DMS153 (cell line): ENCODE measurements around the gene IPCEF1.
"Not testable (repeated sequence)": the region's sequence is repeated elsewhere in the genome, so short reads cannot be mapped to it uniquely, and the experiment has no call there.

Experiments
- DNase-seq: peaks from one replicate; lab custom pipeline; 2025; lab: John Stamatoyannopoulos, UW

Gene IPCEF1

GRCh38 chr6:154331750-154332149 is 24.9 kb downstream of the IPCEF1 start:
- no peak for DNase-seq

DNA sequence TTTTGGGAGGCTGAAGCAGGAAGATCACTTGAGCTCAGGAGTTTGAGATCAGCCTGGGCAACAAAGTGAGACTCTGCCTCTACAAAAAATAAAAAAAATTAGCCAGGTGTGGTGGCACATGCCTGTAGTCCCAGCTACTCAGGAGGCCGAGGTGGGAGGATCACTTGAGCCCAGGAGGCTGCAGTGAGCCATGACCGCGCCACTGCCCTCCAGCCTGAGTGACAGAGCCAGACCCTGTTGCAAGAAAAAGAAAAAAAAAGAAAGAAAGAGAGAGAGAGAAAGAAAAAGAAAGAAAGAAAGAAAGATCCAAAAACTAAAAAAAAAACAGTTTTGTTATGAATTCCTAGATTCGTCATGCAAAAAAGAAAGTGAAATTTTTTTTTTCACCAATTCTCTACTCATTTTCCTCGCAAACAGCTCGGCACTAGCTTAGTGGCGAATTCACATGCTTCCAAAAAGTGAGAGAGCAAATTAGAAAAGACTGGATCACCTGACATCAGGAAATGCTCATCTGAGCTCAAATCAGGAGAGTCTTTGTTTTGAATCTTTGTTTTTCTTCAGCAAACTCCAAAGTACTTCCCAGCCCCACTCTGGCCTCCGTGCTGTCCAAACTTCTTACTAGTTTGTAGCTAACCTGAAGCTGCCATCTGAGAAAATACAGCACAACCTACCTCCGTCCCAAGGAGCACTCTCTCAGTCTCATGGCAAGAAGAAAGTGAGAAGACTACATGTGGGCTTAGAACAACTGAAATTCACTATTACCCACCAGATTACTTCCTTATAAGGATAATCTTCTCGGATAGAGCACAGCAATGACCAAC is 27.0 kb downstream of the IPCEF1 start:
- DNase-seq = no peak

GRCh38 chr6:154327313-154327712 is 29.3 kb downstream of the IPCEF1 start:
- DNase-seq = not testable (repeated sequence)

DNA sequence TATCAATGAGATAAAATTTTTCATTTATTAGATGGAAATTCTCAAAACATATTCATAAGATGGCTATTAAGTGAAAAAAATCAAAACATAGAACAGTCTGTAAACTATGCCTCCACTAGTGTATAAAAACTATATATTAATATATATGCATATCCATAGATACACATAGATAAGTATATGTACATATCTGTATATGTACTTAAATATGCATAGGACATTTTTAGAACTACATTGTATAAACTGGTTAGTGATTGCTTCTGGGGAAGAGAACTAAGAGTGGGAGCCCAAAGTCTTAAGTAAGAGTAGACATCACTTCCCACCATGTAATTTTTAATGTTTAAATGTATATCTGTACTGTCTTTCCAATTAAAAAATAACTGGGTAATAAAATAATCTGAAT is 31.5 kb downstream of the IPCEF1 start:
- no peak for DNase-seq

- DNase-seq = no peak
Observed at GRCh38 chr6:154320181-154320580, 36.4 kb downstream of the IPCEF1 start.

DNA sequence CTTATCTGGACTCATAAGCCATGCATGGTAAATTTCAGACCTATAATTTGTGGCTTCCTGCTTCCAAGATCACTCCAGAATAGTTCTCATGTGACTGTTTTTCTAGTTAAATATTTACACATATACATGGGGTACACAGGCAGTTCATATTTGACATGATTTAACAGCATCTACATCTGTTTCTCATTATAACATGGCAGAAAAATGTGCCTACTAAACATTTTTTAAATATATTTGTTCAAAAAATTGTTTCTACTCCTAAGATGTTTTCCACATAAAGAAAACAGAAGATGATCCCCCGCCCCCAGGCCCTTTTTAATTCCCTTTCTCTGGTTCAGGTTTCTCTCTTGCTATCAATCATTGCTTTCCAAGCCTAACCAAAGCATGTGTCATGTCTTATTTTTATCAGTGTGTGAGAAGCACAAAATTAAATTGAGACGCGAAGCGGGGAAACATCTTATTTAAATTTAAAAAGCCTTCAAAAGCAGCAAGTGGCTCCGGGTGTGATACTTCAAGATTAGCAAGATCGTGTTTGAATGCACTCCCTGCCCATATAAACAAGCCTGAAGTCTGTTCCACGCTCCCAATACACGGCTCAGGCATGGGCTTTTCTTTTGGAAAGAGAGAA is 37.3 kb downstream of the IPCEF1 start:
- DNase-seq = no peak

DNA sequence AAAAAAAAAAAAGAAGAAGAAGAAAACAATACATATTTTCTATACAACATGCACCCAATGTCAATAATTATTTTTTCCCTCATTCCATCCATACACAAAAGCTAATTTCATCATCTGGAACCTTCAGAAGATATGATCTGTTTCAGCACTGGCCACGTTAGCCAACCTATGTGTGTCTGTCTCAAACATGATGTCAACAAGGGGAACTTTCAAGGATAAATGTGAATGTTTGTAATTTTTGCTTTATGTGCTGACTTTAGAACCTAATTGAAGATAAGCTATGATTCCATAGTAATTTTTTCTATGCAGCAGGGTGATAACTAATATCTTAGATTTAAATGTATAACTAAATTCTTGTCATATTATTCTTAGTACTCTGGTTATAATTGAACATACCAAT is 37.9 kb downstream of the IPCEF1 start:
- DNase-seq = no peak

DNA sequence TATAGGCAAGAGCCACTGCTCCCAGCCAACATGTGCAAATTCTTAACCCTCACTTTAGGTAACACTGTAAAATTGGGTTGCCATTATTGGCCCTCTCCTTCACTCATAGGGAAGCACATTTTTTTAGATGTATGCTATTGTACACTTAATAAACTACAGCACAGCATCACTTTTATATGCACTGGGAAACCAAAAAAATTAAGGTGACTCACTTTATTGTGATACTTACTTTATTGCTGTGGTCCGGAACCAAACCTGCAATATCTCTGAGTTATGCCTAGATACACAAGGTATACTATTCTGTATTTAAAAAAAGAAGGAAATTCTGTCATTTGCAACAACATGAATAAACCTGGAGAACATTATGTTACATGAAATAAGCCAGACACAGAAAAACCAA is 40.5 kb downstream of the IPCEF1 start:
- DNase-seq = no peak

GRCh38 chr6:154314084-154314483 is 42.5 kb downstream of the IPCEF1 start:
- no peak for DNase-seq

DNA sequence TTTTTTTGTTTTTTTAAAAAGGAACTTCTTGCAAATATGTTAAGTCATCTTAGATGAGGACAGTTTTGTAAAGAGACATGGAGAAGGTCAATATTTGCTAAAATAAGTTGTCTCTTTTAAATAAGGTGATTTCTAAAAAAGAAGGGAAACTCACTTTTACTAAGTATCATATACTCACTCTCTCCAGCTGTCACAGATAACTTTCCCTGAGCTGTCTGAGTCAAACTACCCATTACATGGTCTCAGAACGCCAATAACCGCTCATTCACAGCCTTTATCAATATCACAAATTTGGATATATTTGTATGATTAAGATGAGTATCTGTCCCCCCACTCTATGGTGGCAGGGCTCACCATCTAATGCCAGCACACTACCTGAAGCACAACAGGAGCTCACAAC is 47.6 kb downstream of the IPCEF1 start:
- DNase-seq = no peak

- DNase-seq = no peak
Observed at GRCh38 chr6:154307696-154308425, 48.7 kb downstream of the IPCEF1 start.

GRCh38 chr6:154307147-154307546 is 49.5 kb downstream of the IPCEF1 start:
- DNase-seq = not testable (repeated sequence)

GRCh38 chr6:154306696-154307095 is 49.9 kb downstream of the IPCEF1 start:
- no peak for DNase-seq

DNA sequence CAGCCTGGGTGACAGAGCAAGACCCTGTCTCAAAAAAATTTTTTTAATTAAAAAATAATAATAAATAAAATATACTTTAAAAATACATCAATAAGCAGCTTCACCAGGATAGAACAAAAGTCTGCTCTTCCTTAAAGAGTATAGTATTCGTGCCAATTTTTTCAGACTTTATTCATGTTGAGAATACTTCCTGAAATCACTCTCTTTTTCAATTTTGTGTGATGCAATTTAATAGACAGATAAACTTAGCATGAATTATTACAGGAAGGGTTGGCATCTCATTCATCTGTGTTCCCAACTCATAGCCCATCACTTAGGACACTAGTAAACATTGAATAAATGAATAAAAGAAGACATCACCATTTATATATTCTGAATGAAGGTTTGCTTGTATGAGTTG is 52.4 kb downstream of the IPCEF1 start:
- DNase-seq = no peak

DNA sequence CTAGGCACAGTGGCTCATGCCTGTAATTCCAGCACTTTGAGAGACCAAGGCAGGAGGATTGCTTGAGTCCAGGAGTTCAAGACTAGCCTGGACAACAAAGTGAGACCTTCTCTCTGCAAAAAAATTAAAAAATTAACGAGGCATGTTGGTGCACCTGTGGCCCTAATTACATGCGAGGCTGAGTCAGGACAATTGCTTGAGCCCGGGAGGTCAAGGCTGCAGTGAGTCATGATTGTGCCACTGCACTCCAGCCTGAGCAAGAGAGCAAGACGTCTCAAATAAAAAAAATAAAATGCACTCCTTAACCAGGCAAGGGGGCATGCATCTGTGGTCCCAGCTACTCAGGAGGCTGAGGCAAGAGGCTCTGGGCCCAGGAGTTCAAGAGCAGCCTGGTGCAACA is 53.0 kb downstream of the IPCEF1 start:
- not testable (repeated sequence) for DNase-seq

GRCh38 chr6:154301839-154302752 is 54.5 kb downstream of the IPCEF1 start:
- no peak for DNase-seq

DNA sequence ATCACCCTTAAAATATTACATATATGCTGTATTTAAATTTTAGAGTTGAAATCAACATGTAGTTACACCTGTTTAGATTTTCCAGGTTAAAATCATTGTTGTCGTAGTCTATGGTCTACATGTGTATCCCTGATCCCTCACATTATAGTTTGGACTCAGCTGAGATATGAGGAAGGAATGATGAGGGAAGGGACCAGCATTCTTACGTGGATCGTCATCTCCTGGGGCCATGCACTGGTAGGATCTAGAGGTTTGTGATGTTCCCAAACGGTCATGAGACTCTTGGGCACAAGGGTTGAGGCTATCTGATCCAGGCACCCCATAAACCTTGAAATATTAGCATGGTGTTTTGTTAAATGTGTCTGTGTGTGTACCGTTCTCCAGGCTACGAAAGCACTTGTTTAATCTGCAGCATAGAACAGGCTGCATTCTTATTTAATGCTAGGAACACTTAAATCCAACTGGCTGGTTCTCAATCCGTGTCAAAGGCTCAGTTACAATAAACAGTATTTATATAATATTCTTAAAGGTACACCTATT is 55.4 kb downstream of the IPCEF1 start:
- no peak for DNase-seq

- no peak for DNase-seq
Observed at GRCh38 chr6:154298297-154298696, 58.3 kb downstream of the IPCEF1 start.

DNA sequence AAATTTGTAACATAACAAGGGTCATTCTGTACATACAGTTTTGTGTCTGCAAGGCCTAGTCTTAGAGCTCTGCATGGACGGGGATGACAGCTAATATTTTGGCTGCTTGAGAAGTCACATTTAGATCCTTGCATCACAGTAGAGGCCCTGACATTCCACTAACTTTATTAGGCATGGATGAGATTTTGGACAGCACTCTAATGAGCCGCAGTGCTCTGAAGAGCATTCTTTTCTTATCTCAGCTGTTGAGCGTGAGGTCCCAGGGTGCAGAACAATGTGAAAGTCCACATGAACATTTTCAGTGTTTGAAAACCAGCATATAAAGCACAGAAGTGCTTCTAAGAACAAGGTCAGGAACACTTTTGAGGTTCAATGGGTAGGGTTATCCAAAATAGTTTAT is 58.9 kb downstream of the IPCEF1 start:
- no peak for DNase-seq

DNA sequence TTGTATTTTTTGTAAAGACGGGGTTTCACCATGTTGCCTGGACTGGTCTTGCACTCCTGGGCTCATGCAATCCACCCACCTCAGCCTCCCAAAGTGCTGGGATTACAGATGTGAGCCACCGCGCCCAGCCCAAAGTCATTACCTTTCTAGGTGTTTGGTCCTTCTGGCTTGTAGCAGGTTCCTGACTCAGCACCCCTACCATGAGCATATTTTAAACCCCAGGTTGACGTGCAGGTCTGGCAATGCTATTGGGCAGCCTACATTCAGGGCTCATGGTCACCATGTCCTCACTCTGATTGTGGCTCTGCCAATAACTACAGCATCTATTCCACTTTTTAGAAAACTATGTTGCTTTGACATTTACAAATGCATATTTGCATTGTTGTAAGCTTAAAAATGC is 59.4 kb downstream of the IPCEF1 start:
- DNase-seq = no peak

DNA sequence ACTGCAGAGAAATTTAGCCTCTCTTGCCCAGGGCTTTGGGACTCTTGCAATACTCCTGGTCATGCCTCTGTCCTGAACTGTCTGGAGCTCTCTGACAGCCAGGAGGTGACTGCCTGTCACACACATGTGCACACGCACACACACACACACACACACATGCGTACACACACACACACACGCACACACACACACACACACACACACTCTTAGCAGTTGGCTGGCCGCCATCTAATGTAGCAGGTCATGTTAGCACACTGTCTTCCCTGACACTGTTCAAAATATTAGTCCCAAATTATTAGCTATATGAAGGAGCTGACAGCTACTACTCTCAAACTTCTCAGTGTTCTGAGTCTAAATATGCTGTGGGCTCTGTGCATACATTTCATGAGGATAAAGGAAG is 60.9 kb downstream of the IPCEF1 start:
- no peak for DNase-seq
